ENCODE measurements around the gene IFITM10.

Gene IFITM10

DNA sequence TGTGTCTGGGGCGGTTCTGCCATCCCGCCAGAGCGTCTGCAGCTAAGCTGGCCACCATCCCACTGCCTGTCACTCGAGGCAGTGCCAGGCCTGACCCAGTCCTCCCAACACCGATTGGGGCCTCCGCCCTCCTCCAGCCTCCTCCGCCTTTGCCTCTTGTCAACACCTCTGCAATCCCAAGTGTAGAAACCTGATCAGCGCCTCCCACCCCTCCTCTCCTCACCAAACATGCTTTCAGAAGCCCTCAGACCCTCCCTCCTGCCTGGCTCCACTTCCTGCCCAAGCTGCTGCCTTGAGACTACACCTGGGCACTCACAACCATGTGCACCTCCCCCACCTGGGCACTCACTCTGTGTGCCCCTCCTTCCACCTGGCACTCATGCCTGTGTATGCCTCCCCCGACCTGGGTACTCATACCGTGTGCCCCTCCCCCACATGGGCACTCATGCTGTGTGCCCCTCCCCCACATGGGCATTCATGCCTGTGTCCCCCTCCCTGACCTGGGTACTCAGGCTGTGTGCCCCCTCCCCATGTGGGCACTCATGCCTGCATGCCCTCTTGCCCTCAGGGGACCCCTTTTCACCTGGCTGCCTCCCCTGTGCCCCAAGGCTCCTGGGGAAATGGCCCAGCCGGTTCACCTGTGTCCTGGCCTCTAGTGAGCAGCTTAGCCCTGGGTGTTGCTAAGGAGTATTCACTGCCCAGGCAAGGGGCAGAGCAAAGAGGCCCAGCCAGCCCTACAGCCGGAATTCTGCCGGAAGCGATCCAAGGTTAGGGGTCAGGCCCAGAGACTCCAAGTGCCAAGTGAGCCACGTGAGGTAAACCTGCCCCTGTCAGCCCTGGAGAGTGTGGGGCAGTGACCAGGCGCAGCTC lies 5.5 kb upstream of the IFITM10 start:
- H3K4me3 ChIP-seq (ENCODE audit: low read depth, low read length): no peak overlapping the region
- in situ Hi-C loops (cut with HindIII; ENCODE audit: low sequenced_read_pairs): no loop called here
- DNase-seq (ENCODE audit: low read depth): no peak

DNA sequence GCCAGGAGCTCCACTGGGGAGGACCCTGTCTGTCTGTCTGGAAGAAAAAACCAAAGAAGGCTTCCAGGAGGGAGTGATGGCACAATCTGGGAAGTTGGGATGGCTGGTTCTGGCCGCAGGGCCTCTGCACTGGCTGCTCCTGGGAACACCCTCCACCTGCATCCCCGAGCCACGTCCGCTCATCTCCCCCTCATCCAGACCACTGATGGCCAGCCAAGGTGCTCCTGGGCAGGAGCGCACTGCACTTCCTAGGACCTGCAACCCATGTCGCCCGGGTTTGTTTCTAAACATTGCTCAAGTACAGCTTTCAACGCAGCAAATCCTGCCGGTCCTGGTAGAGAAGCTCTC lies 4.9 kb upstream of the IFITM10 start:
- TF ChIP-seq, protein P1, sequence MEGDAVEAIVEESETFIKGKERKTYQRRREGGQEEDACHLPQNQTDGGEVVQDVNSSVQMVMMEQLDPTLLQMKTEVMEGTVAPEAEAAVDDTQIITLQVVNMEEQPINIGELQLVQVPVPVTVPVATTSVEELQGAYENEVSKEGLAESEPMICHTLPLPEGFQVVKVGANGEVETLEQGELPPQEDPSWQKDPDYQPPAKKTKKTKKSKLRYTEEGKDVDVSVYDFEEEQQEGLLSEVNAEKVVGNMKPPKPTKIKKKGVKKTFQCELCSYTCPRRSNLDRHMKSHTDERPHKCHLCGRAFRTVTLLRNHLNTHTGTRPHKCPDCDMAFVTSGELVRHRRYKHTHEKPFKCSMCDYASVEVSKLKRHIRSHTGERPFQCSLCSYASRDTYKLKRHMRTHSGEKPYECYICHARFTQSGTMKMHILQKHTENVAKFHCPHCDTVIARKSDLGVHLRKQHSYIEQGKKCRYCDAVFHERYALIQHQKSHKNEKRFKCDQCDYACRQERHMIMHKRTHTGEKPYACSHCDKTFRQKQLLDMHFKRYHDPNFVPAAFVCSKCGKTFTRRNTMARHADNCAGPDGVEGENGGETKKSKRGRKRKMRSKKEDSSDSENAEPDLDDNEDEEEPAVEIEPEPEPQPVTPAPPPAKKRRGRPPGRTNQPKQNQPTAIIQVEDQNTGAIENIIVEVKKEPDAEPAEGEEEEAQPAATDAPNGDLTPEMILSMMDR (IDR thresholded peaks at IDR 0.05; ENCODE audit: low read depth, low read length, missing control alignments): no peak
- no peak overlapping the region for H3K4me3 ChIP-seq (ENCODE audit: low read depth, low read length)
- in situ Hi-C loops (cut with HindIII; ENCODE audit: low sequenced_read_pairs): no loop called here
- DNase-seq (ENCODE audit: low read depth): no peak

More for the DNA sequence above, 5.5 kb upstream of the IFITM10 start:
- TF ChIP-seq, protein P1 (IDR thresholded peaks at IDR 0.05; ENCODE audit: low read depth, low read length, missing control alignments): no peak

DNA sequence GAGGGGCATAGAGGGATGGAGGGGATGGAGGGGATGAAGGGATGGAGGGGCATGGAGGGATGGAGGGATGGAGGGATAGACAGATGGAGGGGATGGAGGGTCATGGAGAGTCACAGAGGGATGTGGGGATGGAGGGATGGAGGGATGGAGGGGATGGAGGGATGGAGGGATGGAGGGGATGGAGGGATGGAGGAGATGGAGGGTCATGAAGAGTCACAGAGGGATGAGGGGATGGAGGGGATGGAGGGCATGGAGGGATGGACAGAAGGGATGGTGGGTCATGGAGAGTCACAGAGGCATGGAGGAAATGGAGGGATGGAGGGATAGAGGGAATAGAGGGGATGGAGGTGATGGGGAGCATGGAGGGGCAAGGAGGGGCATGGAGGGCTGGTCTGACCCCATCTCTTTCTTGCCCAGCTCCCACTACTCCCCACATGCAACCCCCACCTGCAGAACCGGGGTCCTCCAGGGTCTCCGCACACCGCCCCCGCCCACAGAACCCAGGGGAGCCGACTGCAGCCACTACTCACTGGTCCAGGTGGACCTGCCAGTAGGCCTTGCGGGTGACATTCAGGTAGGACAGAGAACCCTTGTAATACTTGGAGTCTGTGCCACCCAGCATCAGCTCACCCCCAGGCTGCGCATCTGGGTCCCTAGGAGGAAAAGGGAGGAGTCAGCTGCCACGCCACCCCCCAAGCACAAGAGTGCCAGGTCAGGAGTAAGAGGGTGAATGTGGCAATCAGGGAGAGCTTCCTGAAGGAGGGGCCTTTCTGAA lies 4.2 kb upstream of the IFITM10 start:
- in situ Hi-C loops (cut with HindIII; ENCODE audit: low sequenced_read_pairs): no loop called here
- H3K4me3 ChIP-seq (ENCODE audit: low read depth, low read length): no peak overlapping the region
- DNase-seq (ENCODE audit: low read depth): no peak
- TF ChIP-seq, protein P1 (IDR thresholded peaks at IDR 0.05; ENCODE audit: low read depth, low read length, missing control alignments): no peak

DNA sequence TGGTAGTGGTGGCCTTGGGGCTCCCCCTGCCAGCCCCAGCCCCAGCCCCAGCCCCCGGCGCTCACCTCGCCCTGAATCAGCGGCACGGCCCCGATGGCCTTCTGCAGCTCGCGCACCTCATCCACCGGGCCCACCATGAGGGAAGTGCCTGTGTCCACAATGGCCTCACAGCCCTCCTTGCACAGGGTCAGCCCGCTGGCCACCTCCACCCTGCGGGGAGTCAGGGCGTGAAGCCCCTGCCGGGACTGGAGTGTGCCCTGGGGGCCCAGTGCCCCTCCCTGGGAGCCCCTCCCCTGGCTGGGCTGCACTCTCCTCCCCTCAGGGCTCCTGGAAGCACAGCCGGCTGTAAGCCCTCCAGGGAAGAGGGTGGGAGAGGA lies 3.5 kb upstream of the IFITM10 start:
- no peak for DNase-seq (ENCODE audit: low read depth)

DNA sequence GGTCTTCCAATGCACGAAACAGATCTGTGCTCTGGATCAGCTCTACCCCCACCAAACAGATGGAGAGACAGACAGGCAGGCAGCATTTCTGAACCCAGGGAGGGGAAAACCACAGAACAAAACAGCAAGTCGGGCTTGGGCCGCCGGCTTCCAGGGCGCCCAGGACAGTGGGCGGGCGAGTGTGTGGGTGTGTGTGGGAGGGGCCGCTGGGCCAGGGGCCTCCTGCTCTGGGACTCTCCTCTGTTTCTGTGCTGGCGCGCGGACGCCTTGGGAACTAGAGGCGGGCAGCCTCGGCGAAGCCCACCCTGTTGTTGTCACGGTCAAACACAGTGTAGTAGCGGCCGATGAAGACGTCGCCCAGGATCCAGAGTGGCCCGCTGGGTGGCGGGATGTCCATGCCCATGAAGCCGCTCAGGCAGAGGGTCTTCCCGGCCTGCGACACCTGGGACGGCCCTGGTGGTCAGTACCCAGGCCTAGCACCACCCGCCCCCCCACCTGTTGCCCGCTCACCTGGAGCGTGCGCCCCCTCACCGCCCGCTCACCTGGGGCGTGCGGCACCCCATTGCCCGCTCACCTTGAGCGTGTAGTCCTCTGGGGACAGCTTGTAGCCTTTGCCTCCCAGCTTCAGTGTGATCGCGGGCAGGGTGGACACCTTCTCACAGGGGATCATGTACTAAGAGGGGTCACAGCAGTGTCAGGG lies 3.0 kb upstream of the IFITM10 start:
- TF ChIP-seq, protein P1 (IDR thresholded peaks at IDR 0.05; ENCODE audit: low read depth, low read length, missing control alignments): no peak
- no peak for DNase-seq (ENCODE audit: low read depth)
- H3K4me3 ChIP-seq (ENCODE audit: low read depth, low read length): no peak overlapping the region
- in situ Hi-C loops (cut with HindIII; ENCODE audit: low sequenced_read_pairs): no loop called here

More for the DNA sequence above, 3.5 kb upstream of the IFITM10 start:
- TF ChIP-seq, protein P1 (IDR thresholded peaks at IDR 0.05; ENCODE audit: low read depth, low read length, missing control alignments): no peak
- no peak overlapping the region for H3K4me3 ChIP-seq (ENCODE audit: low read depth, low read length)
- in situ Hi-C loops (cut with HindIII; ENCODE audit: low sequenced_read_pairs): no loop called here

DNA sequence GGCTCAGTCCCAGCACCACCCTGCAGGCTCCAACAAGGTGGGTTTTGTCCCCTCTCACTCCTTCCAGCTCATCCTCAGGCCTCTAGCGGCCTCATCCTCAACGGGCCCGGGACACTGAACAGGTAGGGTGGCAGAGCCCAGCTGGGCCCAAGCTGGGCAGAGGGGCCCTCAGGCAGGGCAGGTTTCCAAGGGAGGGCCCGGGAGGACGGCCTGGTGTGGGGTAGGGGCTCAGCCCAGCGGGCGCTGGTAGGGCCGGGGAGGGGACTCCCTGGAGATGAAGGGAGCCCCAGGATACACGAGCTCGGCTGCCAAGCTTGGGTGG lies 2.5 kb upstream of the IFITM10 start:
- in situ Hi-C loops (cut with HindIII; ENCODE audit: low sequenced_read_pairs): no loop called here
- H3K4me3 ChIP-seq (ENCODE audit: low read depth, low read length): no peak overlapping the region

More for the DNA sequence above, 2.5 kb upstream of the IFITM10 start:
- DNase-seq (ENCODE audit: low read depth): no peak
- TF ChIP-seq, protein P1 (IDR thresholded peaks at IDR 0.05; ENCODE audit: low read depth, low read length, missing control alignments): no peak

Data from astrocyte of the cerebellum (primary cell).